PC-3 (cell line): Measurements from ENCODE around the gene VWA8. TPM values are rescaled to one million over a fixed set of nuclear protein-coding genes. Genes with fewer than 3 reads are reported as not detected.
A peak's percentile ranks its signal among the peaks of the same experiment; 100 is the strongest.

Source experiments
- ATAC-seq: fragments of 200-7000 bp; cut with Tn5 transposase; 2 replicates; pipeline ENCODE4 v1.9.1; 2020; ENCODE audit warnings: mild to moderate bottlenecking, moderate library complexity
- BruUV-seq: library from RNA; stranded (reverse); fragments of 400-500 nt; replicated peaks from 2 replicates; lab custom pipeline; 2021; lab: Mats Ljungman, UMichigan
- CTCF ChIA-PET: fragments of 300-600 bp; sonication (Branson Sonifier 250); formaldehyde crosslinking; loops from one replicate; lab custom pipeline; 2022; ENCODE audit warnings: antibody characterized with exemption; lab: Charles Lee
- POLR2A ChIA-PET: fragments of 300-600 bp; sonication (Branson Sonifier 250); formaldehyde crosslinking; loops from one replicate; lab custom pipeline; 2022; ENCODE audit warnings: antibody characterized with exemption; ENCODE audit not compliant: unreplicated experiment; lab: Charles Lee
- DNase-seq: peaks from one replicate; pipeline ENCODE4 v3.0.0-alpha.2; 2015
- H2AFZ ChIP-seq: fragments of 300-600 bp; sonication (generic); 2 replicates; pipeline ENCODE4 v1.6.0; 2016; ENCODE audit warnings: antibody characterized with exemption, low read length
- H3F3A ChIP-seq: fragments of 300-600 bp; sonication (generic); one replicate; pipeline ENCODE4 v1.6.0; 2017; ENCODE audit warnings: antibody characterized with exemption, low read length, control low read depth, mild to moderate bottlenecking; ENCODE audit not compliant: unreplicated experiment
- H3K27ac ChIP-seq: fragments of 300-600 bp; sonication (generic); 2 replicates; pipeline ENCODE4 v1.5.1; 2016; ENCODE audit warnings: mild to moderate bottlenecking, low read length
- H3K27me3 ChIP-seq: fragments of 300-600 bp; sonication (generic); 2 replicates; pipeline ENCODE4 v1.6.1; 2016; ENCODE audit warnings: low read length, mixed read lengths
- H3K36me3 ChIP-seq: fragments of 300-600 bp; sonication (generic); 2 replicates; pipeline ENCODE4 v1.6.1; 2016; ENCODE audit warnings: low read depth, mixed run types, low read length, mixed read lengths
- H3K4me1 ChIP-seq: fragments of 300-600 bp; sonication (generic); 2 replicates; pipeline ENCODE4 v1.5.1; 2016; ENCODE audit warnings: low read length; ENCODE audit not compliant: insufficient read depth
- H3K4me2 ChIP-seq: fragments of 300-600 bp; sonication (generic); 2 replicates; pipeline ENCODE4 v1.6.0; 2016; ENCODE audit warnings: low read length
- H3K4me3 ChIP-seq: fragments of 300-600 bp; sonication (generic); 2 replicates; pipeline ENCODE4 v1.5.1; 2016; ENCODE audit warnings: mild to moderate bottlenecking, low read length, mixed read lengths
- H3K79me2 ChIP-seq: fragments of 300-600 bp; sonication (generic); 2 replicates; pipeline ENCODE4 v1.6.1; 2017; ENCODE audit warnings: low read length, mixed read lengths
- H3K9ac ChIP-seq: fragments of 300-600 bp; sonication (generic); 2 replicates; pipeline ENCODE4 v1.6.0; 2016; ENCODE audit warnings: mild to moderate bottlenecking, low read length
- H3K9me2 ChIP-seq: fragments of 300-600 bp; sonication (generic); replicated peaks from 2 replicates; pipeline ENCODE4 v1.6.1; 2016; ENCODE audit warnings: mixed run types, low read length, mixed read lengths
- H3K9me3 ChIP-seq: fragments of 300-600 bp; sonication (generic); 2 replicates; pipeline ENCODE4 v1.6.1; 2016; ENCODE audit warnings: low read length, mixed read lengths
- H4K20me1 ChIP-seq: fragments of 300-600 bp; sonication (generic); 2 replicates; pipeline ENCODE4 v1.6.1; 2016; ENCODE audit warnings: low read length, mixed read lengths
- CTCF ChIP-seq: fragments of 300-600 bp; sonication (generic); conservative IDR thresholded peaks from 2 replicates; pipeline ENCODE4 v1.5.1; 2017; ENCODE audit warnings: antibody characterized with exemption, low read depth, mild to moderate bottlenecking, low read length
- EZH2 ChIP-seq: fragments of 300-600 bp; sonication (generic); IDR thresholded peaks from one replicate; pipeline ENCODE4 v1.6.1; 2017; ENCODE audit warnings: antibody characterized with exemption, mild to moderate bottlenecking, low read length; ENCODE audit not compliant: unreplicated experiment
- EZH2phosphoT487 ChIP-seq: fragments of 300-600 bp; sonication (generic); IDR thresholded peaks from 2 replicates; pipeline ENCODE4 v1.6.1; 2018; ENCODE audit warnings: mild to moderate bottlenecking, antibody characterized with exemption, low read length, borderline replicate concordance
- intact Hi-C: fragments of 100-400 bp; cut with micrococcal nuclease; formaldehyde crosslinking; loops from 2 replicates; pipeline ENCODE4 v1.9.0; 2023
- total RNA-seq: library from RNA; depleted of rRNA; stranded (reverse); fragments of >200 nt; gene quantifications from 2 replicates; pipeline ENCODE4 v1.2.3, GENCODE V29; 2014

Gene VWA8
- total RNA-seq, 1 experiment from 2014 or later: 10.0 TPM

GRCh38 chr13:41934994-41935393 is 25.9 kb downstream of the VWA8 start:
- no peaks in the 10 kb centered on the region for H3F3A ChIP-seq
- no peaks in the 10 kb centered on the region; the same call in 1 of the 2 replicates for H3K36me3 ChIP-seq
- no peak overlapping the region for H3K4me2 ChIP-seq
- BruUV-seq: no TSS peak
- no peaks in the 10 kb centered on the region for H4K20me1 ChIP-seq
- H3K79me2 ChIP-seq: 0 out of 2 replicates have a peak, but pooled peaks cover 15% of the 10 kb centered on the region
- ChIA-PET CTCF (no interaction called here), POLR2A (interaction anchor here (0.7 kb wide), 1 partner anchor 10 kb away, joined by 3 read pairs; no protein-coding TSS in a partner anchor)
- H3K4me3 ChIP-seq: no peak overlapping the region
- H3K9me3 ChIP-seq: no peaks in the 10 kb centered on the region
- H2AFZ ChIP-seq: no peak overlapping the region
- H3K27ac ChIP-seq: no peak overlapping the region
- no peak for TF ChIP-seq EZH2phosphoT487
- TF ChIP-seq EZH2: no peak
- no peak for TF ChIP-seq CTCF
- H3K4me1 ChIP-seq: no peaks in the 10 kb centered on the region
- ATAC-seq: no peak
- intact Hi-C loops: no loop called here
- no peaks in the 10 kb centered on the region for H3K9me2 ChIP-seq
- no peak overlapping the region for H3K9ac ChIP-seq
- H3K27me3 ChIP-seq: no peaks in the 10 kb centered on the region
- no peak for DNase-seq

- Histone ChIP-seq H4K20me1 (no peaks in the 10 kb centered on the region), H3K79me2 (peaks cover 20% of the 10 kb centered on the region; the same call in 1 of the 2 replicates), H3K4me1 (no peaks in the 10 kb centered on the region), H3K9me2 (no peaks in the 10 kb centered on the region), H3K4me3 (no peak overlapping the region), H3K36me3 (no peaks in the 10 kb centered on the region; the same call in 1 of the 2 replicates), H3F3A (no peaks in the 10 kb centered on the region), H2AFZ (no peak overlapping the region), H3K4me2 (no peak overlapping the region), H3K27ac (no peak overlapping the region), H3K27me3 (no peaks in the 10 kb centered on the region), H3K9me3 (no peaks in the 10 kb centered on the region), H3K9ac (no peak overlapping the region)
- intact Hi-C loops: no loop called here
- ChIA-PET CTCF (no interaction called here), POLR2A (no interaction called here)
- ATAC-seq (no peak), DNase-seq (no peak)
- no TSS peak for BruUV-seq
- TF ChIP-seq EZH2phosphoT487 (no peak), EZH2 (no peak), CTCF (no peak)
Measured at GRCh38 chr13:41934120-41934519, 26.8 kb downstream of the VWA8 start.

GRCh38 chr13:41931337-41931736 is 29.6 kb downstream of the VWA8 start:
- no peak for TF ChIP-seq EZH2
- TF ChIP-seq EZH2phosphoT487: no peak
- TF ChIP-seq CTCF: no peak
- Histone ChIP-seq H3F3A (no peaks in the 10 kb centered on the region), H4K20me1 (no peaks in the 10 kb centered on the region), H3K9me2 (no peaks in the 10 kb centered on the region), H3K9ac (no peak overlapping the region), H3K79me2 (peaks cover 37% of the 10 kb centered on the region; the same call in 1 of the 2 replicates), H2AFZ (no peak overlapping the region), H3K9me3 (no peaks in the 10 kb centered on the region), H3K27me3 (no peaks in the 10 kb centered on the region), H3K4me2 (no peak overlapping the region), H3K4me3 (no peak overlapping the region), H3K27ac (no peak overlapping the region), H3K4me1 (no peaks in the 10 kb centered on the region), H3K36me3 (peaks cover 11% of the 10 kb centered on the region)
- intact Hi-C loops: no loop called here
- DNase-seq: peak; percentile 41
- peak; percentile 38 for ATAC-seq
- POLR2A ChIA-PET: interaction anchor here (0.7 kb wide), 1 partner anchor 256 kb away, joined by 4 read pairs; no protein-coding TSS in a partner anchor
- no TSS peak for BruUV-seq
- CTCF ChIA-PET: interaction anchor here (1.1 kb wide), 1 partner anchor 284 kb away, joined by 3 read pairs; no protein-coding TSS in a partner anchor
